ENCODE measurements around the gene CPLX1. TPM values are rescaled to one million over a fixed set of nuclear protein-coding genes. Genes with fewer than 3 reads are reported as not detected.

The CPLX1 gene
- total RNA-seq, 1 experiment from 2014 or later = 3.5 TPM

DNA sequence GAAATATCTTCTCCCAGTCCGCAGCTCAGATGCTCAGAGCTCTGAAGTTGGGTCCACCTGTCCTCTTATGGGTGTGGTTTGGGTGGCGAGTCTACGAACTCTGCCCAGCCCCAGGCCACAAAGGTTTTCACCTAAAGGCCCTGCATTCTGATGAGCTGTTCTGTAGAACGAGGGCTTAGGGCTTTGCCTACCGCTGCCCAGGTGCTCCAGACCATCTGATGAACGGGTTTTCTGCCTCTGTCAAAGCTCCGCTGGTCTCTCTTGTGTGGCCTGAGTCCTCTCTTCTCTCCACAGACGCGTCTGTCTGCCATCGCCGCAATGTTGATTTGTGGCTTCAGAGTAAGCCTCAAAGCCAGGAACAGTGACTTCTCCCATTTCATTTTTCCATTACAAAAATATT, 28.4 kb upstream of the CPLX1 start:
- TF ChIP-seq, protein P1, sequence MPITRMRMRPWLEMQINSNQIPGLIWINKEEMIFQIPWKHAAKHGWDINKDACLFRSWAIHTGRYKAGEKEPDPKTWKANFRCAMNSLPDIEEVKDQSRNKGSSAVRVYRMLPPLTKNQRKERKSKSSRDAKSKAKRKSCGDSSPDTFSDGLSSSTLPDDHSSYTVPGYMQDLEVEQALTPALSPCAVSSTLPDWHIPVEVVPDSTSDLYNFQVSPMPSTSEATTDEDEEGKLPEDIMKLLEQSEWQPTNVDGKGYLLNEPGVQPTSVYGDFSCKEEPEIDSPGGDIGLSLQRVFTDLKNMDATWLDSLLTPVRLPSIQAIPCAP (CRISPR knock-in tag; IDR thresholded peaks at IDR 0.05) = no peak
- TF ChIP-seq FOXJ3 (CRISPR knock-in tag; IDR thresholded peaks at IDR 0.05; ENCODE audit: borderline replicate concordance) (no peak), ZNF263 (CRISPR knock-in tag; IDR thresholded peaks at IDR 0.05; ENCODE audit: low read depth) (no peak), TEAD4 (CRISPR knock-in tag; IDR thresholded peaks at IDR 0.05) (no peak), FOXP1 (CRISPR knock-in tag; IDR thresholded peaks at IDR 0.05; ENCODE audit: borderline replicate concordance) (no peak), ETV6 (CRISPR knock-in tag; IDR thresholded peaks at IDR 0.05) (no peak), MXD4 (CRISPR knock-in tag; IDR thresholded peaks at IDR 0.05; ENCODE audit: borderline replicate concordance) (no peak), NR2C2 (CRISPR knock-in tag; IDR thresholded peaks at IDR 0.05) (no peak), GRHL2 (CRISPR knock-in tag; IDR thresholded peaks at IDR 0.05; ENCODE audit: insufficient replicate concordance, severe bottlenecking) (no peak)
- TF ChIP-seq, protein P2, sequence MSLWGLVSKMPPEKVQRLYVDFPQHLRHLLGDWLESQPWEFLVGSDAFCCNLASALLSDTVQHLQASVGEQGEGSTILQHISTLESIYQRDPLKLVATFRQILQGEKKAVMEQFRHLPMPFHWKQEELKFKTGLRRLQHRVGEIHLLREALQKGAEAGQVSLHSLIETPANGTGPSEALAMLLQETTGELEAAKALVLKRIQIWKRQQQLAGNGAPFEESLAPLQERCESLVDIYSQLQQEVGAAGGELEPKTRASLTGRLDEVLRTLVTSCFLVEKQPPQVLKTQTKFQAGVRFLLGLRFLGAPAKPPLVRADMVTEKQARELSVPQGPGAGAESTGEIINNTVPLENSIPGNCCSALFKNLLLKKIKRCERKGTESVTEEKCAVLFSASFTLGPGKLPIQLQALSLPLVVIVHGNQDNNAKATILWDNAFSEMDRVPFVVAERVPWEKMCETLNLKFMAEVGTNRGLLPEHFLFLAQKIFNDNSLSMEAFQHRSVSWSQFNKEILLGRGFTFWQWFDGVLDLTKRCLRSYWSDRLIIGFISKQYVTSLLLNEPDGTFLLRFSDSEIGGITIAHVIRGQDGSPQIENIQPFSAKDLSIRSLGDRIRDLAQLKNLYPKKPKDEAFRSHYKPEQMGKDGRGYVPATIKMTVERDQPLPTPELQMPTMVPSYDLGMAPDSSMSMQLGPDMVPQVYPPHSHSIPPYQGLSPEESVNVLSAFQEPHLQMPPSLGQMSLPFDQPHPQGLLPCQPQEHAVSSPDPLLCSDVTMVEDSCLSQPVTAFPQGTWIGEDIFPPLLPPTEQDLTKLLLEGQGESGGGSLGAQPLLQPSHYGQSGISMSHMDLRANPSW (CRISPR knock-in tag; conservative IDR thresholded peaks at IDR 0.05; ENCODE audit: low read depth) = no peak
- TF ChIP-seq, protein P3, sequence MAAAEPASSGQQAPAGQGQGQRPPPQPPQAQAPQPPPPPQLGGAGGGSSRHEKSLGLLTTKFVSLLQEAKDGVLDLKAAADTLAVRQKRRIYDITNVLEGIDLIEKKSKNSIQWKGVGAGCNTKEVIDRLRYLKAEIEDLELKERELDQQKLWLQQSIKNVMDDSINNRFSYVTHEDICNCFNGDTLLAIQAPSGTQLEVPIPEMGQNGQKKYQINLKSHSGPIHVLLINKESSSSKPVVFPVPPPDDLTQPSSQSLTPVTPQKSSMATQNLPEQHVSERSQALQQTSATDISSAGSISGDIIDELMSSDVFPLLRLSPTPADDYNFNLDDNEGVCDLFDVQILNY (CRISPR knock-in tag; IDR thresholded peaks at IDR 0.05) = no peak
- TF ChIP-seq, protein P4, sequence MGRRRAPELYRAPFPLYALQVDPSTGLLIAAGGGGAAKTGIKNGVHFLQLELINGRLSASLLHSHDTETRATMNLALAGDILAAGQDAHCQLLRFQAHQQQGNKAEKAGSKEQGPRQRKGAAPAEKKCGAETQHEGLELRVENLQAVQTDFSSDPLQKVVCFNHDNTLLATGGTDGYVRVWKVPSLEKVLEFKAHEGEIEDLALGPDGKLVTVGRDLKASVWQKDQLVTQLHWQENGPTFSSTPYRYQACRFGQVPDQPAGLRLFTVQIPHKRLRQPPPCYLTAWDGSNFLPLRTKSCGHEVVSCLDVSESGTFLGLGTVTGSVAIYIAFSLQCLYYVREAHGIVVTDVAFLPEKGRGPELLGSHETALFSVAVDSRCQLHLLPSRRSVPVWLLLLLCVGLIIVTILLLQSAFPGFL (CRISPR knock-in tag; IDR thresholded peaks at IDR 0.05; ENCODE audit: borderline replicate concordance) = no peak
- TF ChIP-seq, protein P5, sequence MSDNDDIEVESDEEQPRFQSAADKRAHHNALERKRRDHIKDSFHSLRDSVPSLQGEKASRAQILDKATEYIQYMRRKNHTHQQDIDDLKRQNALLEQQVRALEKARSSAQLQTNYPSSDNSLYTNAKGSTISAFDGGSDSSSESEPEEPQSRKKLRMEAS (CRISPR knock-in tag; IDR thresholded peaks at IDR 0.05) = no peak
- TF ChIP-seq, protein P6, sequence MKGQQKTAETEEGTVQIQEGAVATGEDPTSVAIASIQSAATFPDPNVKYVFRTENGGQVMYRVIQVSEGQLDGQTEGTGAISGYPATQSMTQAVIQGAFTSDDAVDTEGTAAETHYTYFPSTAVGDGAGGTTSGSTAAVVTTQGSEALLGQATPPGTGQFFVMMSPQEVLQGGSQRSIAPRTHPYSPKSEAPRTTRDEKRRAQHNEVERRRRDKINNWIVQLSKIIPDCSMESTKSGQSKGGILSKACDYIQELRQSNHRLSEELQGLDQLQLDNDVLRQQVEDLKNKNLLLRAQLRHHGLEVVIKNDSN (CRISPR knock-in tag; IDR thresholded peaks at IDR 0.05) = no peak
- TF ChIP-seq, protein P7, sequence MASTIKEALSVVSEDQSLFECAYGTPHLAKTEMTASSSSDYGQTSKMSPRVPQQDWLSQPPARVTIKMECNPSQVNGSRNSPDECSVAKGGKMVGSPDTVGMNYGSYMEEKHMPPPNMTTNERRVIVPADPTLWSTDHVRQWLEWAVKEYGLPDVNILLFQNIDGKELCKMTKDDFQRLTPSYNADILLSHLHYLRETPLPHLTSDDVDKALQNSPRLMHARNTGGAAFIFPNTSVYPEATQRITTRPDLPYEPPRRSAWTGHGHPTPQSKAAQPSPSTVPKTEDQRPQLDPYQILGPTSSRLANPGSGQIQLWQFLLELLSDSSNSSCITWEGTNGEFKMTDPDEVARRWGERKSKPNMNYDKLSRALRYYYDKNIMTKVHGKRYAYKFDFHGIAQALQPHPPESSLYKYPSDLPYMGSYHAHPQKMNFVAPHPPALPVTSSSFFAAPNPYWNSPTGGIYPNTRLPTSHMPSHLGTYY (CRISPR knock-in tag; IDR thresholded peaks at IDR 0.05) = no peak
- Mint-ChIP-seq H3K4me3 (no peak overlapping the region), H3K9me3 (no peaks in the 10 kb centered on the region), H3K27ac (no peak overlapping the region; the same call in 1 of the 2 replicates), H3K27me3 (ENCODE audit: low read depth) (no peaks in the 10 kb centered on the region), H3K36me3 (peaks cover 27% of the 10 kb centered on the region), H3K4me1 (no peaks in the 10 kb centered on the region)
- ChIA-PET CTCF (no interaction called here), POLR2A (no interaction called here)
- ATAC-seq (no peak), DNase-seq (ENCODE audit: low spot score) (no peak)

DNA sequence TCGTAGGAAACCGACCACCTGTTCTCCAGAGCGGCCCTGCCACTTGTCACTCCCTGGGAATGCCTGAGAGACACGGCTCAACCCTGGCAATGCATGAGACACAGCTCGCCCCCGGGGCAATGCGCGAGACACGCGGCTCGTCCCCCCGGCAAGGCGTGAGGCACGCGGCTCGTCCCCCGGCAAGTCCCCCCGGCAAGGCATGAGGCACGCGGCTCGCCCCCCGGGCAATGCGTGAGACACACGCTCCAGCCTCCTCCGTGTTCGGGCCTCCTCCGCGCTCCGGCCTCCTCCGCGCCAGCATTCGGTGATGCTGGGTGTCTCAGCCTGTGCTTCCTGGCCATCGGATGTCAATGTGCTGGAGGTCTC, 27.5 kb upstream of the CPLX1 start:
- ATAC-seq = no peak
- Mint-ChIP-seq H3K4me3 (no peak overlapping the region), H3K36me3 (peaks cover 27% of the 10 kb centered on the region), H3K27me3 (ENCODE audit: low read depth) (no peaks in the 10 kb centered on the region), H3K4me1 (no peaks in the 10 kb centered on the region), H3K9me3 (no peaks in the 10 kb centered on the region), H3K27ac (no peak overlapping the region)
- ChIA-PET CTCF (no interaction called here), POLR2A (no interaction called here)
- no peak for TF ChIP-seq ZNF423 (CRISPR knock-in tag; IDR thresholded peaks at IDR 0.05)
- no peak for DNase-seq (ENCODE audit: low spot score)
